ENCODE results near the gene NDUFV1.

GRCh38 chr11:67561971-67562619, 44.6 kb upstream of the NDUFV1 start:
- TF ChIP-seq CTCF (IDR thresholded peaks at IDR 0.05 in 8 of 11, conservative IDR thresholded peaks at IDR 0.05 in 3 of 11) (no peak), POLR2A (IDR thresholded peaks at IDR 0.05) (no peak), POLR2AphosphoS5 (IDR thresholded peaks at IDR 0.05) (no peak)

Data from spleen (tissue), 7 donors.